Neuronal stem cell (in vitro differentiated cells): ENCODE measurements around the gene TSR3.
A peak's percentile ranks its signal among the peaks of the same experiment; 100 is the strongest.
"Not testable (repeated sequence)": the region's sequence is repeated elsewhere in the genome, so short reads cannot be mapped to it uniquely, and the experiment has no call there.

Experiments
- DNase-seq: peaks from one replicate; pipeline ENCODE4 v3.0.0-alpha.2; 2013; ENCODE audit warnings: low spot score
- H2AFZ ChIP-seq: one replicate; pipeline ENCODE4 v1.6.1; 2013; ENCODE audit warnings: mild to moderate bottlenecking, low read length, inconsistent platforms
- H2AK5ac ChIP-seq: 2 replicates; pipeline ENCODE4 v1.6.1; 2013; ENCODE audit warnings: low read depth, mild to moderate bottlenecking, inconsistent platforms, low read length, moderate library complexity, mixed read lengths
- H2BK120ac ChIP-seq: 2 replicates; pipeline ENCODE4 v1.6.1; 2013; ENCODE audit warnings: low read depth, mild to moderate bottlenecking, inconsistent platforms, low read length, moderate library complexity, mixed read lengths
- H2BK12ac ChIP-seq: one replicate; pipeline ENCODE4 v1.6.1; 2013; ENCODE audit warnings: low read length, inconsistent platforms
- H2BK15ac ChIP-seq: 2 replicates; pipeline ENCODE4 v1.6.1; 2013; ENCODE audit warnings: mild to moderate bottlenecking, low read length, inconsistent platforms, mixed read lengths
- H2BK5ac ChIP-seq: one replicate; pipeline ENCODE4 v1.6.1; 2013; ENCODE audit warnings: inconsistent platforms, mild to moderate bottlenecking, low read length, moderate library complexity
- H3K14ac ChIP-seq: one replicate; pipeline ENCODE4 v1.6.1; 2013; ENCODE audit warnings: low read length, inconsistent platforms
- H3K18ac ChIP-seq: 2 replicates; pipeline ENCODE4 v1.6.1; 2013; ENCODE audit warnings: low read length, inconsistent platforms
- H3K23ac ChIP-seq: 2 replicates; pipeline ENCODE4 v1.6.1; 2013; ENCODE audit warnings: low read depth, mild to moderate bottlenecking, mixed read lengths, low read length, inconsistent platforms; ENCODE audit not compliant: poor library complexity
- H3K27ac ChIP-seq: replicated peaks from 3 replicates; pipeline ENCODE4 v1.5.1; 2013; ENCODE audit warnings: low read length, inconsistent platforms
- H3K27me3 ChIP-seq, 3 experiments: 2 replicates each; pipeline ENCODE4 v1.6.1; 2013; ENCODE audit warnings: low read length in 3 of 3, mild to moderate bottlenecking in 2 of 3, inconsistent platforms in 1 of 3, low read depth in 1 of 3, mixed read lengths in 1 of 3, moderate library complexity in 1 of 3; ENCODE audit not compliant: control insufficient read depth in 3 of 3, insufficient read depth in 3 of 3
- H3K36me3 ChIP-seq, 2 donors: replicated peaks in 1 of 2; 2 replicates each; pipeline ENCODE4 v1.6.1; 2013; ENCODE audit warnings: low read length in 2 of 2; ENCODE audit not compliant: control insufficient read depth in 2 of 2, insufficient read depth in 2 of 2
- H3K4ac ChIP-seq: 2 replicates; pipeline ENCODE4 v1.6.1; 2013; ENCODE audit warnings: inconsistent platforms, mild to moderate bottlenecking, low read length, moderate library complexity
- H3K4me1 ChIP-seq, 2 donors: 1 replicate in 1 of 2; 2 replicates in 1 of 2; pipeline ENCODE4 v1.6.1; 2013; ENCODE audit warnings: low read length in 2 of 2, low read depth in 1 of 2; ENCODE audit not compliant: control insufficient read depth in 2 of 2, insufficient read depth in 1 of 2
- H3K4me2 ChIP-seq: one replicate; pipeline ENCODE4 v1.6.1; 2013; ENCODE audit warnings: mild to moderate bottlenecking, low read length, inconsistent platforms; ENCODE audit not compliant: insufficient read depth, poor library complexity, severe bottlenecking
- H3K4me3 ChIP-seq, 2 donors: 2 replicates each; pipeline ENCODE4 v1.5.1; 2013; ENCODE audit warnings: low read length in 2 of 2, mild to moderate bottlenecking in 2 of 2, inconsistent platforms in 1 of 2, moderate library complexity in 1 of 2
- H3K79me1 ChIP-seq: one replicate; pipeline ENCODE4 v1.6.1; 2013; ENCODE audit warnings: low read depth, mild to moderate bottlenecking, inconsistent platforms, low read length, moderate library complexity
- H3K9ac ChIP-seq: one replicate; pipeline ENCODE4 v1.6.1; 2013; ENCODE audit warnings: mild to moderate bottlenecking, low read depth, low read length, inconsistent platforms; ENCODE audit not compliant: poor library complexity
- H3K9me3 ChIP-seq, 2 donors: replicated peaks in 1 of 2; 2 replicates each; pipeline versions ENCODE3 to v1.6.1; 2013; ENCODE audit warnings: low read length in 2 of 2, mild to moderate bottlenecking in 2 of 2, inconsistent platforms in 1 of 2, low read depth in 1 of 2, mixed read lengths in 1 of 2, moderate library complexity in 1 of 2; ENCODE audit not compliant: control insufficient read depth in 2 of 2, insufficient read depth in 1 of 2
- H4K8ac ChIP-seq: one replicate; pipeline ENCODE4 v1.6.1; 2013; ENCODE audit warnings: low read depth, mild to moderate bottlenecking, inconsistent platforms, low read length, moderate library complexity
- H4K91ac ChIP-seq: one replicate; pipeline ENCODE4 v1.6.1; 2013; ENCODE audit warnings: low read length, low read depth, mild to moderate bottlenecking, inconsistent platforms; ENCODE audit not compliant: poor library complexity
- WGBS, 2 donors: extraction: QIAGEN DNeasy Blood & Tissue Kit; methylation state at CpG; one replicate each; pipeline ENCODE4 v1.1.7; 2013; ENCODE audit warnings: missing lambda C conversion rate in 2 of 2, mixed read lengths in 1 of 2; ENCODE audit not compliant: insufficient read length in 2 of 2, insufficient replicate concordance in 1 of 2; ENCODE audit errors: extremely low coverage in 2 of 2; 5-methylcytosine and 5-hydroxymethylcytosine counted together

The TSR3 gene

GRCh38 chr16:1330260-1330914, 21.3 kb downstream of the TSR3 start:
- DNase-seq = no peak
- H4K8ac ChIP-seq = no peak overlapping the region
- no CpG with 5 or more reads among the region's 17 CpGs for WGBS, 2 donors

GRCh38 chr16:1328961-1329360, 22.7 kb downstream of the TSR3 start:
- H3K14ac ChIP-seq, H3K18ac ChIP-seq, H2BK120ac ChIP-seq, H2AK5ac ChIP-seq, H2BK12ac ChIP-seq, H3K9ac ChIP-seq, H3K79me1 ChIP-seq, H3K9me3 ChIP-seq, H4K91ac ChIP-seq, H3K4me2 ChIP-seq, H2BK15ac ChIP-seq, DNase-seq, H3K23ac ChIP-seq, H2BK5ac ChIP-seq, H3K4ac ChIP-seq, H2AFZ ChIP-seq, H3K27ac ChIP-seq, H3K4me3 ChIP-seq, H4K8ac ChIP-seq: not testable (repeated sequence)
- WGBS, 2 donors = 100% methylated on average over 1 to 2 of the region's 10 CpGs
- H3K4me1 ChIP-seq = peaks cover 18 to 26% of the 10 kb centered on the region in 2 donors
- H3K27me3 ChIP-seq = peaks cover 6 to 30% (median 14%) of the 10 kb centered on the region in 3 experiments
- H3K36me3 ChIP-seq = peaks cover 11 to 20% of the 10 kb centered on the region in 2 donors

More at GRCh38 chr16:1330260-1330914, 21.3 kb downstream of the TSR3 start:
- Histone ChIP-seq H3K27me3 (peaks cover 6 to 44% (median 28%) of the 10 kb centered on the region in 3 experiments), H3K9ac (no peak overlapping the region), H4K91ac (no peak overlapping the region), H3K4me1 (peaks cover 19 to 39% of the 10 kb centered on the region in 2 donors), H3K4ac (peak overlapping the region; percentile 53), H2AK5ac (peak overlapping the region; percentile 83), H2AFZ (no peak overlapping the region), H3K36me3 (peaks cover 2 to 6% of the 10 kb centered on the region in 2 donors), H3K14ac (no peak overlapping the region), H3K4me3 (no peak overlapping the region), H3K9me3 (peaks cover 7 to 8% of the 10 kb centered on the region in 2 donors), H3K23ac (no peak overlapping the region), H2BK5ac (no peak overlapping the region), H3K27ac (no peak overlapping the region), H2BK120ac (no peak overlapping the region), H2BK12ac (no peak overlapping the region), H3K79me1 (peaks cover 1% of the 10 kb centered on the region), H2BK15ac (peak overlapping the region; percentile 71), H3K18ac (no peak overlapping the region), H3K4me2 (no peak overlapping the region)

GRCh38 chr16:1328136-1328535, 23.5 kb downstream of the TSR3 start:
- no CpG with 5 or more reads among the region's 20 CpGs for whole genome bisulfite sequencing, 2 donors
- not testable (repeated sequence) for H2AK5ac ChIP-seq, DNase-seq, H3K4me2 ChIP-seq, H3K9ac ChIP-seq, H2BK5ac ChIP-seq, H4K8ac ChIP-seq, H3K14ac ChIP-seq, H3K18ac ChIP-seq, H3K4ac ChIP-seq, H3K9me3 ChIP-seq, H2BK12ac ChIP-seq, H3K23ac ChIP-seq, H2BK120ac ChIP-seq, H3K4me3 ChIP-seq, H2BK15ac ChIP-seq, H4K91ac ChIP-seq, H3K79me1 ChIP-seq, H2AFZ ChIP-seq
- Histone ChIP-seq H3K27ac (peak overlapping the region; percentile 27), H3K4me1 (peaks cover 17 to 24% of the 10 kb centered on the region in 2 donors), H3K36me3 (peaks cover 18 to 28% of the 10 kb centered on the region in 2 donors), H3K27me3 (peaks cover 6 to 23% (median 8%) of the 10 kb centered on the region in 3 experiments)

- no CpG with 5 or more reads among the region's 5 CpGs for WGBS, 2 donors
- Histone ChIP-seq H3K9me3 (peaks cover 6 to 7% of the 10 kb centered on the region in 2 donors), H3K14ac (no peak overlapping the region), H3K79me1 (peaks cover 3% of the 10 kb centered on the region), H4K8ac (no peak overlapping the region), H3K27ac (no peak overlapping the region), H2BK12ac (no peak overlapping the region), H3K9ac (no peak overlapping the region), H3K18ac (no peak overlapping the region), H3K4me1 (peaks cover 17 to 20% of the 10 kb centered on the region in 2 donors), H3K23ac (no peak overlapping the region), H2BK120ac (no peak overlapping the region), H3K4ac (no peak overlapping the region), H2AFZ (peak overlapping the region; percentile 44), H3K4me3 (no peak overlapping the region), H3K36me3 (peaks cover 19 to 32% of the 10 kb centered on the region in 2 donors), H3K4me2 (no peak overlapping the region), H2BK15ac (no peak overlapping the region), H2BK5ac (no peak overlapping the region), H3K27me3 (peaks cover under 1 to 17% (median 3%) of the 10 kb centered on the region in 3 experiments), H4K91ac (no peak overlapping the region), H2AK5ac (peak overlapping the region; percentile 3)
- no peak for DNase-seq
These were observed 24.1 kb downstream of the TSR3 start for GRCh38 chr16:1327619-1327947.
